HG03442 (cell line): ENCODE results near the gene KIAA0040.

Source experiments
- ATAC-seq: cut with Tn5 transposase; IDR thresholded peaks from one replicate; pipeline ENCODE4 v1.9.1; 2021; ENCODE audit warnings: mild to moderate bottlenecking, moderate library complexity; ENCODE audit not compliant: unreplicated experiment

KIAA0040 gene

GRCh38 chr1:175192630-175193526 is at the start of gene KIAA0040:
Gene KIAA0040 (minus strand): TSS chr1:175192776. CDS start chr1:175161013, 31,763 bp downstream.
- peak; percentile 50 for ATAC-seq

- ATAC-seq: peak; percentile 57
These were observed 44.8 kb upstream of the KIAA0040 start for GRCh38 chr1:175237389-175237788.

DNA sequence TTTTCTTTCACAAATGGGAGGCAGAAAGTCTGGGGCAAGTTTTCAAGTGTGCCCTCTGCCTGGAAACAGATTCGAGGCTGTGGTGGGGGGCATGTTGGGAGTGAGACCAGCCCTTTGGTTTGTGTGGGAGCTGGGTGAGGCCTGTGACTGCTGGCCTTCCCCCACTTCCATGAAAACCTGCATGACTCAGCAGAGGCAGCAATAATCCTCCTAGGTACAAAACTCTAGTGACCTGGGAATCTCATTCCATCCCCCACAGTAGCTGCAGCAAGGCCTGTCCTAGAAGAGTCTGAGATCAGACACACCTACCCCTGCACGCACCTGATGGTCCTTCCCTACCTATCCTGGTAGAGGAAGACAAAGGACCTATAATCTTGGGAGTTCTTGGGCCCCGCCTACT is 42.1 kb upstream of the KIAA0040 start:
- ATAC-seq: no peak

DNA sequence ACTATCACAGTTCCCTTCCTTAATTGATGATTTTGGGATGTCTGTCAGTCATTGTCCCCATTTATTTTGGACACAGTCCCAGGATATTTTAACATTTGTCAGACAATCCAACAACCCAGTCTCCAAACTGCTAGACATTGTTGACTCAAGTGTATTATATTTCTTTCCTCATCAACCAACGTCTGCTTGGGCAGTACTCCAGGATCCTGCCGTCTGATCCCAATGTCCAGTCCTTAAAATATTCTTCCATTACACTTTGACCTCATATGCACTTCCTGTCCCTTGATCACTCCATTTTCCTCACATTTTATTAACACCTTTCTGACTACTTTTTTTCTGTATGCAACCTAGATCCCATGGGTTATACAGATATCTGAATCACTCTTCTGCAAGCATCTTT is 39.8 kb upstream of the KIAA0040 start:
- ATAC-seq: no peak

GRCh38 chr1:175225805-175226129 is 33.2 kb upstream of the KIAA0040 start:
- no peak for ATAC-seq

DNA sequence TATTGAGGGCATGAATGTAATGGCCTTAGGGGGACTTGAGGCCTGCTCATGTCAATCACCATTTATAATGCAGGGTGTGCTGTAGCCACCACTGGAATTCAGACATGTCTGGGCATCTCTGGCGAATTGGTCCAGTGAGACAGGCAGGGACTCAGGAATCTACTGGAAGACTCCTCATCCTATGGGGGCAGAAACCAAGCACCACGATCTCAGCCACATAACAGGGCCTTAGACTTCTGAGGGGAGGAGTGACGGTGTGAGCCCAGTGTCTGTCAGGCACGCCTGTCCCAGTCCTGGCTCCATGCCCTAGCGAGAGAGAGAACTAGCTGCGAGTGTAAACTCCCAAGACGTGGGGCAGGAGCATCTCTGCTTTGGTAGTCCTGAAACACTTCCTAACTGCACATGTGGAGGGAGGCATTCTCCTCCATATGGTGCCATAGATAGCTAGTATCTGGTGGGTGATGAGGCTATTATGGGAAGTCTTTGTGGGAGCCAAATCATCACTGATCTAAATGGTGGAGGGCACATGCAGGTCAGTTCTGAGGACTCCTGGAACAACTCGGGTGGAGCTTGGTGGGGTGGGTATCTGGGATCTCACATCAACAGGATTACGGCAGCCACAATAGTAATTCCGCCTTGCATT is 29.8 kb upstream of the KIAA0040 start:
- ATAC-seq: no peak

DNA sequence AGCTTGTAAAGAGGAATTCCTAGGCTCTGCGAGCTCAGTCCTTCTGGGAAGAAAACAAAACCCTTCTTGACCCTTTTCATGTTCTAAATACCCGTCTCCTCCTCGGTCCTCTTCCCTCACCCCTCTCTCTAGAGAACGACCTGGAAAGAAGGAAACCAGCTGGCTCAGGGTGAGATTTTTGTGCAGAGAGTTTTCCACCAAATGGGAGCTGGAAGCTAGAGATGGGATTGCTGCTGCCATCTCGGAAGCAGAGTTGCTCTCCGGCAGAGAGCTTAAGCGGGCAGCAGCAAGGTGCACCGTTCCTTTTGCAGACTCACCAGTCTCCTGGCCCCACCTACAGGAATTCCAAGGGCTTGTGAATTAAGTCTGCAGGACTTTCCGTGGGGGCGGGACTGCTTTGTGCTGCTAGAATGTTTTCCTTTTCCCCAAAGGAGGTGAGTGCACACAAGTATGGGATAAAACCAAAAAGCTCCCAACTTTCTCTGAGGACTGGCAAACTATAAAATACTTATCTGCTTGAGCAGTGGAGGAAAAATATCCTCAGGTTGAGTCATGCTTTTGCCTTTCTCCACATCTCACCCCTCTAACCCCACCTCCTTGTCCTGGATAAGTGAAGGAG is 29.1 kb upstream of the KIAA0040 start:
- ATAC-seq: no peak

DNA sequence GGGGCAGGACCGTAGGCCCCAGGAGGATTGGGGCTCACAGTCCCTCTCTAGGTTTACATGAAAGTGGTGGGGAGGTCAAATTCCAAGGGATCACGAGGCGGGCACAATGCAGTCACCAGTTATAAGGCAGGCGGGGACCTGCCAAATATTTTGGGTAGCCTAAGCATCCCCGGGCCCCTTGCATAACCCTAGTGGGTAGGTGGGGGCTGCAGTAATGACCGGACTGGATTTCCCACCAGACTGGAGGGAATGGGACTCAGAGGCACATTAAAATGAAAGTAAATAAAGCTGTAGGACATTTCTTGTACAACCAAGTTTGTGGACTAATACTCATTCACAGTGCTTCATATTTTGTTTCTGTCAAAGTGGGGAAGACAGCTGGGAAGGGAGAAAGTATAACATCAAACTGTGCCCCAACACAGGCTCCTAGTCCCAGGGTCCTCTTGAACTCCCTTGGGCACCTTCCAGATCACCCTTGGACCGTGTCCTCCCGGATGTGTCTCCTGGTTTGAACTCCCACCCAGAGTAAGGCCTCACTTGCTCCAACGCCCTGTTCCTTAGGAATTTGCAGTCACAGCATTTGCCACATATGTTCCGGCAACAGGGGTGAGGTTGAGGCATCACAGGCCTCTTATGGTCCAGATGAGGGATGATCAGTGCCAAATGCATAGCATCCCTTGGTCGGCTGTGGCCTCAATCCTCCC is 28.4 kb upstream of the KIAA0040 start:
- ATAC-seq: no peak

DNA sequence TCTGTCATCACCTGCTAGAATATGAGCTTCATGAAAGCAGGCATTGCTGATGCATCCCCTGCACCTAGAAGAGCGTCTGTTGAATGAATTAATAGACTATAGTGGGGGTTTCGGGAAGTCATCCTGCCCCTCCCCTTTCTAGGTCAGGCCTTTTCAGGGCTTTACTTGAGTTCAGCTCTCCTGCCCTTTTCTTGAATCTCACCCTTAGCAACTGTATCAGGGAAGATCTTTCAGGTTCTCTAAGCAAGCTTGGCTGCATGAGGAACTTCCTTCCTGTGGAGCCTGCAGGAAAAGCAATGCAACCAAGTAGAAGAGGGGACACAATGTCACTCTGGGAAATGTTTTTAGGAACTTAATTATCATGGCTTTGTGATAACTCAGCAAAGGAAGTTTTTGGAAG is 27.2 kb upstream of the KIAA0040 start:
- no peak for ATAC-seq

GRCh38 chr1:175218786-175219434 is 26.3 kb upstream of the KIAA0040 start:
- ATAC-seq: no peak

DNA sequence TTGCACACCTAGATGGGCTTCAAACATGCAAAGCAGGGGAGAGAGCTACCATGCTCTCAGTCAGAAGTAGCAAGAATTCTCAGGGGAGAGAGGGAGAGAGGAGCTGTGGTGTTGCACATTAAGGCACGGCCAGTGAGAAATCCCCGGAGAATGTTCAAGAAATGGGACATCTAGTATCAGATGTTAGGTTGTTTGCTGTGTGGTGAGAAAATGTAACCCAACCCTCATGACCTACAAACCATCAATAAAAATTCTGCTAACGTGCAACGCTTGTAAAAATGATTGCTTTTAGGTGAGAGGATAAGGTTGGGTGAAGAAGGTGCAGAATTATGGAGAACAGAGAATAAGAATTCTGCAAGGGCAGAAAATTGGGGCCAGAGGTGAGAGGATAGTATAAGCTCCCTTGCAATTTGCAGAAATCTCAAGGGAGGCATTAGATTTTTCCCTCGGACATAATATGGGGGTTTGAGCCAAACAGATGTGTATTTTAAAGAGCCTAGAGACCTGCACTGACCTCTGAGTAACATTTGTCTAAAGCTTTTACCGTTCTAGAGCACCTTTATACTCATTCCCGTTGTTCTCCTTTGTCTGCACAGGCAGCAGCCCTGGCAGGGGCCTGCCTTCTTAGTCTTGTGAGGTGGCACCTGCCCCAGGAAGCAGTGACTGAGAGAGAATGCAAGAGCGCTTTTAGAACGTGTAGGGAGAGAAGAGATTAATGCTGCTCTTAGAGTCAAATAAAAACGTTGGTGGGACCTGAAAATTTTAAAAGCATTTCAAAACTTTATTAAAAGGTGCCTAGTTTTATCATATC is 25.4 kb upstream of the KIAA0040 start:
- ATAC-seq: no peak

DNA sequence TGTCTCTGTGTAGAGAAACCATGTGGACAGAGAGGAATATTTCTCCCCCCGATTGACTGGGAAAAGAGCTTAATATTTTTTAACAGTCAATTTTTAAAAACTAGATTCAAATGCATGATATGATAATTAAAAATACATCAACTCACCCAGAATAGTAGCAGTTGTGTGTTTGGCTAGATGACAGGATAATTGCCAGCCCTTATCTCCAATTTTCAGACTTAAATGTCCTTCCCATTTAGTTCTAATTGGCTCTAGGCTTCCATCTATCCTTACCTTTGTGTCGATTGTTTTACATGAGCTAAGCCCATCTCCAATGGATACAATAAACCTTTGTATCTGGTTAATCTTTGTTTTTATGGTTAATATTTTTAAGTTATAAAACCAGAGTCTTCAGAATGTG is 23.9 kb upstream of the KIAA0040 start:
- ATAC-seq: no peak

- no peak for ATAC-seq
These were observed 19.1 kb upstream of the KIAA0040 start for GRCh38 chr1:175211656-175212055.

GRCh38 chr1:175210744-175211143 is 18.2 kb upstream of the KIAA0040 start:
- ATAC-seq: no peak

DNA sequence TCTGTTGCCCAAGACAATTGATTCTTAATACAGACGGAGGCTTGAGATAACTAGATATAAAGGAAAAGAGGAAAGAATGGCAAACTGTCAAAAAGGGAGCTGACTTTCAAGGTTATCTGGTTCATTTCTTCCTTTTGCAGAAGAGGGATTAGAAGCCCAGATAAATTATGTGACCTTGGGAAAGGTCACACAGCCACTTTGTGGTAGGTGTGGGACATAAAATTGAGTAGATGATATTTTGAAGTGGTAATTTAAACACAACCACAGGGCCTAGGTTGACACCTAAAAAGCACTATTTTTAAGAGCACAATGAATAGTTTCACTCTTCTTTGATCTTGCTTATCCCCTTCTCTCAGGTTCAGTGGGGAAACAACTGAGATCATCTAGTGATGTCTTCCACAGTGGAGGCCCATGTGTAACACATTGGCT is 16.9 kb upstream of the KIAA0040 start:
- ATAC-seq: no peak

DNA sequence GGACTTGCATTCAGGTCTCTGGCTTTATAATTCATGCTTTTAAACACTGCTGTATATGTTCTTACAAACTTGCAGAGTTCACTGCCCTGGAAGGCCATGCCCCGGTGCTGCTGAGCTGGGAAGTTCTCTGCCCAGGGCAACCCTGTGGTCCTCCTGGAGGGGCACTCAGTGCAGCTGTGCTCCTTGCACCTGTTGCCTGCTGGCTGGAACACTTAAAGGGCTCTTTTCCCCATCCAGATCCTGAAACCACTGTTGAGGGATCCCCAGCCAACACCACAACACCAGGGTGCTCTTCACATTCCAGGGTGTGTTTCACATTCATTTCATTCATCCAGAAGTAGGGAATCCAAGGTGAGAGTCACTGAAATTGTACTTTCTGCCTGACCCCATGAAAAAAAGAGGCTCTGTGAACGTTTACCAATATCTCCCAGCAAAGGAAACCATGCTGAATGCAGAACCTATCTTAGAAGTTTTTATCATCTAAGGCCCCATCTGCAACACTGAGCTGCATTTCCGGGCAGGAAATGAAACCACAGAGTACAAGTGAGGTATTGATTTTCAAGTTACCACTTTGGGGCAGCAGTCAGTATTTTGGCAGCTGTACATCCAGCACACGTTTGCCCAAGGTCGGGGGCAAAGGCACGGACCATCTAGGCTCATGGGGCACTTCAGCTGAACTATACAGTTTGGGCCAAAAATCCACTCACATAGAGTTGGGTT is 16.4 kb upstream of the KIAA0040 start:
- peak; percentile 68 for ATAC-seq

DNA sequence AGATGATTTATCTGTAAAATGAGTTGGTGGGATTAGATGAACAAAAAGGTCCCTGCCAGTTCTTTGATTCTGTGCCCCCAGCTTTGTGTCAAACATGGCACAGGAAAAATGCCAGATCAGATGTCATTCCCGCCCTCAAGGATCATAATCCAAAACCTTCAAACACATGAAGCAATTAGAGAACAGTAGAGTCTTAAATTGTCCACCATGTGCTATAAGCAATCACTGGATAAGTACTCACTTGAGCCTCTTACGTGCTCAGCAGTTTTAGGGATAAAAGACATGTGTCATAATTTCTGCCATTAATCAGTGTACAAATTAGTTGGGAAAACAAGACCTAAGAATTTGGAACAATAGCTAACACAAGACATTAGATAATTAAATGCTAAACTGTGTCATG is 15.4 kb upstream of the KIAA0040 start:
- no peak for ATAC-seq

- no peak for ATAC-seq
These were observed 14.1 kb upstream of the KIAA0040 start for GRCh38 chr1:175206687-175207086.

GRCh38 chr1:175204330-175204729 is 11.8 kb upstream of the KIAA0040 start:
- peak; percentile 73 for ATAC-seq
